Kidney glomerular epithelial cell (primary cell): ENCODE data around the gene IYD.
"Not testable (repeated sequence)": the region's sequence is repeated elsewhere in the genome, so short reads cannot be mapped to it uniquely, and the experiment has no call there.

ENCODE experiments used
- DNase-seq: peaks from one replicate; lab custom pipeline; 2025; lab: John Stamatoyannopoulos, UW

The IYD gene

GRCh38 chr6:150352321-150353296 lies 16.2 kb upstream of the IYD start:
- peak; percentile 30 for DNase-seq

GRCh38 chr6:150353445-150353844 lies 15.4 kb upstream of the IYD start:
- DNase-seq: no peak

DNA sequence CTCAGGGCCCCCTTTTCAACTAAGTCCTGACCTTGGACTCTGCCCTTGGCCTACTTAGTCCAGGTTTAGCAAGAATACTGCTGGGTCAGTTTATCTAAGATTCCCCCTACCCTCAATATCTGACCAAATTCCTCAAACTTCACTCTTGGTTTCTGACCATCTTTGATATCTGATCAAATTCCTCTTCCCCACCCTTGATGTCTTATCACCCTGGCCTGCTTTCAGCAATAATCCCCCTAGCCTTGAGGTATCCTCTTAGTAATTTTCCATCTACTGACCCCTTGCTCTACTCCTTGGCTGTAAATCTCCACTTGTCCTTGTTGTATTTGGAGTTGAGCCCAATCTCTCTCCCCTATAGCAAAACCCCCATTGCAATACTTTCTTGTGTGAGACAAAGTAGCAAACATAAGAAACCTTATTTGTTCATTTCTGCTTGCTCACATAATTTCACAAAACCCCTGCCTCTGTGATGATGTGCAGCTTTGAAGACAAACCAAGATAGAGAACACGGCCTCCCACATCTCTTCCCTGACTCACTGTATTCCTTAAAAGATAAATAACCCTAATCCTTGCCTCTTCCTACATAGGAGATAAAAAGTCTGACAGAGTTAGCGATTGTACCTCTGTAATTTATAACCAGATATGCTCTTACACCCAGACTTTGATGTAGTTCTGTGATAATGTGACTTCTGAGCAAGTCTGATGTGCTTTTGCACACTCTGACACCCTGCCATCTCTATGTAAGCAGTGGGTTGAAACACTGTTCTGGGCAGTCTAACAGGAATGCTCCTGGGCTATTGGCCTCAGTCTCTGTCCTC lies 13.8 kb upstream of the IYD start:
- peak; percentile 46 for DNase-seq

- DNase-seq: no peak
These were observed 12.9 kb upstream of the IYD start for GRCh38 chr6:150355932-150356331.

DNA sequence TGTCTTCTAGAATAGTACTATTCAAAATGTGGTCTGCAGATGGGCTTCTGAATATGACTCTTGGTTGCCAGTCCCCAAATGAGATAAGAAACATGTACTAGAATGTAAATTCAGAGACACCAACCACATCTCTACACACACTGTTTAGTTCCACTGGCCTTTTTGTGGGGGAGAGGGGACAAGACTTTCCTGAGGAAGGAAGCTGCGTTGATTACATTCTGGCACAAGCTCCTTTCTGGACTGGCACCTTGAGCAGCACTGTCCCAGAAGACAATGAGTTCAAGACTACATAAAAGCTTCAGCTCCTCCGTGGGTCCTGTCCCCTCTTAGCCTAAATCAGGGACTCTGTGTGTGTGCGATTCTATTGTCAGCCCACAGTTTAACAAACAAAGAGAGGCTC lies 6.9 kb upstream of the IYD start:
- DNase-seq: no peak

DNA sequence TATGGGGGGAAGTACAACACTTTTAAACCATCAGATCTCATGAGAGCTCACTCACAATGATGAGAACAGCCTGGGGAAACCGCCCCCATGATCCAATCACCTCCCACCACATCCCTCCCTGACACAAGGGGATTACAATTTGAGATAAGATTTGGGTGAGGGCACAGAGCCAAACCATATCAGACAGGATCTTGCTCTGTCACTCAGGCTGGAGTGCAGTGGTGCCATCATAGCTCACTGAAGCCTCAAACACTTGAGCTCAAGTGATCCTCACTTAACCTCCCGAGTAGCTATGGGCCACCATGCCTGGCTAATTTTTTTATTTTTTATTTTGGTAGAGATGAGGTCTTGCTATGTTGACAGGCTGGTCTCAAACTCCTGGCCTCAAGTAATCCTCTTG lies 5.1 kb upstream of the IYD start:
- DNase-seq: no peak

DNA sequence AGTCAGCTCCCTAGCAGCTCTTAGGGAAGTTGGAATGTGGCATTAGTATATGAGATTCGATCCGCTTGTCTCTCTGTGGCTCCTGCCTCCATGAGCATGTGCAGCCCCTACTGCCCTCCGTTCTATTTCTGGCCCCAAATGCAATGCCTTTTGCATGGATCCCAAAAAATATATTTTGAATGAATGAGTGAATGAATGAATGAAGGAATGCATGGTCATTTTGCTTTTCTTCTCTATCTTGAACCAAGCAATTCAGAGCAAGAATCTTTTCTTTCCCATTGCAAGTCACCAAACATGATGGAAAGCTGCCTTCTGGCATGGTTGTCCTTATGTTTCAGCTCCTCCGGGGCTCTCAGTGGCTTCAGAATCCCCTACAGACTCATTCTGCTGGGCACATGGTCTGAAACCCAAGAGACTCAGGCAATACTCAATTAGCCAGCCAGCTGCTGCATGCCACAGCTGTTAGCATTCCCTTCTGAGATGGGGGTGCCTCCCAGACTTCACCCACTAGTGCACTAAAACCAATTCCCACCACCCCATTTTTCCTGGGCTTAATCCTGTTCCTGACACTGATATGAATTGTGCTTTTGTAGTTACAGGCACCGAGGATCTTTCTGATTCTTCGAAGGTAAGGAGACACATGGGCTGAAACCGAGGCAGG lies 2.6 kb upstream of the IYD start:
- no peak for DNase-seq

DNA sequence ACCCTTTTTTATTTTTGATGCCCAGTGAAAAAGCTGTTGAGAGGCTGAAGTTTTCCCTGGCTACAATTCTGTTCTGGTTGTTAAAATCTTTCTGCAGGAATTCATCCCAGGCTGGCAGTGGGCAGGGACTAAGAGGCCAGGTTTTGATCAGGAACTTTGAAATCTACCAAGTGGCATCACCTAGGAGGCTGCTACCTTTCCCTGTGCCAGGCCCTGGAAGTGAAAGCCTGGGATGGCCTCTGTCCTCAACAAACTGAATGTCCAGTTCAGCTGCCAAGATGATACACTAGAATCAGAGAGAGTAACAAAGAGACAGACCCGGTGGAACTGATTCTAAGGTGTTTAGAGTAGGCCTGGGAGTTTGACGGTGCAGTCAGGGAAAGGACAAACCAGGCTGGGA lies 596 bp downstream of the IYD start:
- no peak for DNase-seq

DNA sequence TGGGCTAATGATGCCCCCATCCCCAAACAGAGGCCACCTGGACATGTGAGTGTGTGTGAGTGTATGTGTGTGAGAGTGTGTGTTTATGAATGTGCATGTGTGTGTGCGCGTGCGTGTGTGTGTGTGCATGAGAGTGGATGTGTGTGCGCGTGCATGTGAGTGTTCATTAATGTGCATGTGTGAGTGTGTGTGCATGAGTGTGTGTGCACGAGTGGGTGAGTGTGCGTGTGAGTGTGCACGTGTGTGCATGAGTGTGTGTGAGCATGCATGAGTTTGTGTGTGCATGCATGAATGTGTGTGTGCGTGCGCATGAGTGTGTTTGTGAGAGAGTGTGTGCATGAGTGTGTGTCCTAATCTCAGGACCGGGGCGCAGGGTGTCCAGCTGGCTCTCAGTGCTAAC lies 1.3 kb downstream of the IYD start:
- no peak for DNase-seq

DNA sequence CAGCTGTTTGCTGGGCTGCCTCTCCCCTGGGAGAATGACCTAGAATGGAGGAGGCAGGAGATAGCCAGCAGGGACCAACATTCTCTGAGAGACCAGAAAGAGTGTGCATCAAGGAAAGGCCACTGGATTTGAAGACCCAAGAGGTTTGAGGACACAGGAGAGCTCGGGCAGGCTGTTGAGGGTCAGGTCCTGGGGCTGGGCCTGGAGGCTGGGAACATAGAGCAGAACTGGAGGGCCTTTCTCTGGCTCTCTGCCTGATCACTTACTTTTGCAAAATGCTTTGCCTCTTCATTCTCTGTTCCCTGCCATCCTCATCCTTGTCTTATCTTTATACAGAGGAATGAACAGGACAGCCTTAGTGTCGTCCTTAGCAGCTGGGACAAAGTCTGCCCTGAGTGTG lies 2.5 kb downstream of the IYD start:
- no peak for DNase-seq

DNA sequence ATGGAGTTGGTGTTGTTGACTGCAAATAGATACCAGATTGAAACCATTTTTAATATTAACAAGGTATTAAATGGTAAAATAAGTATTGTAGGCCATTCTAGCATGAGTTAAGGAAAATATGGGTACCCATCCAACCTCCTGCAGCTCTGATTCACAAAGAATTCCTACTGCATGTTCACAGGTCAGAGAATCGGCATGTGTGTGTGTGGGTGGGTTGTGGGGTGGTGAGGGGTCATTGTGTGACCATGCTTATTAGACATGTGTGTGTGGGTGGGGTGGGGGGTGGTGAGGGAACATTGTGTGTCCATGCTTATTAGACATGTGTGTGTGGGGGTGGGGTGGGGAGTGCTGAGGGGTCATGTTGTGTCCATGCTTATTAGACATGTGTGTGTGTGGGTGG lies 3.2 kb downstream of the IYD start:
- DNase-seq: no peak

DNA sequence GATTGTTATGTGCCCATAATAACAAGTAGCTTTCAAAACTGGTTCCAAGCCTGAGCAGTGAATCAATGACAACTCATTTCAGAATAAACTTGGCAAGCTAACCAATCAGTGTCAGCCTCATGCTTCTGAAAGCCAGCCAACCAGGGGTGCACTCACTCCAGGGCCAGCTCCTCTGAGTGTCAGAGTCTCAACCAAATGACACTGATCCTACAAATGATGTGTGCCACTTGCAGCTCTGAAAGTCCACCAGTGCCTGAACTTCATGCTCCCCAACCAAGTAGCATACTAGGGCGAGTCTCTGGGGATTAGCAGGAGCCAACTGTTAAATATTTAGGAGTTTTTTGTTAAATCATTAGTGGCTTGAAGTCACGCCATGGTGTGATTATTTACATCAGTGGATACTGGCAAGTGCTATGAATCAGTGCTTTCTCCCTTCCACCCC lies 4.5 kb downstream of the IYD start:
- DNase-seq: no peak

GRCh38 chr6:150374346-150374745 lies 5.5 kb downstream of the IYD start:
- not testable (repeated sequence) for DNase-seq

DNA sequence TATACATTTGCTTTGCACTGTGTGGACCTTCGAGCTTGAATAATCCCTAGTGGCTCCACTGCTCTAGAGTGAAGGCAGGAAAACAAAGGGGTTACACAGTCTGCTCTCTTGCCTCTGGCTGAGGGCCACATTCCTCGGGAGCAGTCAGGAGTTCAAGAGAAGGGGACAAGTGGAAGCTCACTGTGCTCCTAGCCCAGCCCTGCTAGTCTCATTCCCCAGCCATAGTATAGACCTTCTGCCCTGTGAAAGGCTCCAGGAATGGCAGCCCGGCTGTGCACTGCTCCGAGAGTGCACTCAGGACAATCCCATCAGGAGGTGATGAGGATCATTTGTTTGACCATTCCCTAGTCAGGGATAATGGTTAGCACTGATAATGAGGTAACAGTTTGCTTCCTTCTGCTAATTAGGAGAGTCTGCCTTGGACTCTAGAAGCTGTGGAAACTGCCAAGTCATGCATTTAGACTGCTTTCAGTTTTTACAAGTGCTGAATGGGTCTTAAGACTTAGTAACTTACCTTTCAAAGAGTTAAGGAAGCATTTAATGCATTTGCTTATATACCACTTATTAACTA lies 8.5 kb downstream of the IYD start:
- DNase-seq: peak; percentile 83

GRCh38 chr6:150380256-150380655 lies 11.4 kb downstream of the IYD start:
- no peak for DNase-seq

- DNase-seq: no peak
These were observed 13.4 kb downstream of the IYD start for GRCh38 chr6:150382171-150382570.

DNA sequence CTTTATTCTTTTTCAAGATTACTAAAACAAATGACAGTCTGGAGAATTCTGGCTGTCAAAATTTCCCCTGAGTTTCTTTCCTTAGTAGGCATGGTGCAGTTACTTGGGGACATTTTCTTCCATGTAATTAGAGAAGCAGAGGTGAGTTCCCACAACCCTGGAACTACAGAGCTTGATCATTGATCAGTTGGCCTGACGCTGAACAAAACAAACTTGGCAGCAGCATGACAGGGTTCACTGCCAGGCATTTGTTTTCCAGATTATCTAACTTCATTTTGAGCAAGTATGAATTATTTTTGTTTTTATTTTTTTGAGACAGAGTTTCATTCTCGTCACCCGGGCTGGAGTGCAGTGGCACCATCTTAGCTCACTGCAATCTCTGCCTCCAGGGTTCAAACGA lies 22.6 kb downstream of the IYD start:
- DNase-seq: no peak

GRCh38 chr6:150391890-150392289 lies 23.1 kb downstream of the IYD start:
- peak; percentile 37 for DNase-seq

- no peak for DNase-seq
These were observed 23.8 kb downstream of the IYD start for GRCh38 chr6:150392452-150393220.

DNA sequence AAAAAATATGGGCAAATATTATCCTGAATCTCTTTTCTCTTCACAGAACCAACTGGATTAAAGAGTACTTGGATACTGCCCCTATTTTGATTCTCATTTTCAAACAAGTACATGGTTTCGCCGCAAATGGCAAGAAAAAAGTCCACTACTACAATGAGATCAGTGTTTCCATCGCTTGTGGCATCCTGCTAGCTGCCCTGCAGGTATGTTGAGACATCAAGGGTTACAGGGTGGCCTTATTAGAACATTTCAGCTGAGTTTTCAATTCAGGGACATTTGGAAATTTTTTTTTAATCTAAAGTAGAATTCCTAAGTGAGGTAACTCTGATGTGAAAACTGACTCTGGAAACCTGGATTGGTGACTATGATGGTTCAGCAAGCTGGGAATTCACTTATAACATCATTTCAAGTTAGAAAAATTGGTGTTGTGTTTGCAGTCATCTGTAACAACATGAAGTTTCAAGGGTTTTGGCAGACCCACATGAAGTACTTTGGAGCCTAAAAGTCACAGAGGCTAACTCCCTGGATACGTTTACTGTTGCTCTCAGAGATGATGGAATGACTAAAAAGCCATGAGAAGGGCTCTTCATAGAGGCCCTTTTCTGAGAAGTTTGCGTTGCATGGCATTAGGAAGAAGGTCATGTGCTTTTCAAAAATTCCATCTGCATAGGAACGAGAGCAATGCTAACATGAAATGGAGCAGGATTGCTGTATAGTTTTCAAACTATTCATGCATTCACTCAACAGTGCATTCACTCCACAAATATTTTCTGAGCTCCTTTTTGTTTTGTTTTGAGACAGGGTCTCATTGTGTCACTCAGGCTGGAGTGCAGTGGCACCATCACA lies 25.5 kb downstream of the IYD start:
- DNase-seq: no peak
